AG20443 (cell line): ENCODE measurements around the gene SLC6A2.
"Not testable (repeated sequence)": the region's sequence is repeated elsewhere in the genome, so short reads cannot be mapped to it uniquely, and the experiment has no call there.

Source experiments
- DNase-seq: peaks from one replicate; pipeline ENCODE4 v3.0.0; 2012; ENCODE audit warnings: low spot score, mixed read lengths

The SLC6A2 gene

DNA sequence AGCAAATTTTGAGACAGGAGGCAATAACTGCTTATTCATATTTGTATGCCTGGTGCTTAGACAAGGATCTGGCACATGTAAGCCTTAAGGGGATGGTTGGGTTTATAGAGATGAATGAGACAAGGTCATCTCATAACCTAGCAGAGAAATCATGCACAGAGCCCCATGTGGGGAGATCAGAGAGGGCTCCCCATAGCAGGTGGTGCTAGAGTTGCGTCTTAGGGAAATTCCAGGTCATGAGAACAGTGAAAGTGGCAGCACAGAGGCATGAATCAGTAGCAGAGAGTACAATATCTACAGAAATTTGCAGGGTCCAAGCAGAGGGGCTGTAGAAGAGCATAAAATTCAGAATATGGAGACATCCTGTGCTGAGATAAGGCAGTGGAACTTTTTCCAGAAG lies 57.3 kb downstream of the SLC6A2 start:
- DNase-seq = no peak

DNA sequence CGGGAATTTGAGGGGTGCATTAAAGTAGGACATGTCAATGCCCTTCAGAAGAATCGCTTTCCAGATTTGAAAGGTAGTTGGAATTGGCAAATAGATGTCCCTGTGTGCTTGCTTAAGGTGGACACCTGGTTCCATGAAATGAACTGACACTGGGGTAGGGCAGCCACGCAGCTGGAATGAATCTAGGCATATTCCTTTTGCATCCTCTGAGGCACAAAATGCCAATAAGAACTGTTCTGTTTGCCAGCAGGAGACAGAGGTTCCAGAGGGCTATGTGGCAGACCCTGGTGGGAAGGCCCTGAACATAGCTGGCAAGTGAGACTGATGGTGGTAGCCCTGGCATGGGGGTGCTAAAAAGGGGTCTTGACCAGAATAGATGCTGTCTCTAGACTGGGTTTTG lies 61.5 kb downstream of the SLC6A2 start:
- no peak for DNase-seq

DNA sequence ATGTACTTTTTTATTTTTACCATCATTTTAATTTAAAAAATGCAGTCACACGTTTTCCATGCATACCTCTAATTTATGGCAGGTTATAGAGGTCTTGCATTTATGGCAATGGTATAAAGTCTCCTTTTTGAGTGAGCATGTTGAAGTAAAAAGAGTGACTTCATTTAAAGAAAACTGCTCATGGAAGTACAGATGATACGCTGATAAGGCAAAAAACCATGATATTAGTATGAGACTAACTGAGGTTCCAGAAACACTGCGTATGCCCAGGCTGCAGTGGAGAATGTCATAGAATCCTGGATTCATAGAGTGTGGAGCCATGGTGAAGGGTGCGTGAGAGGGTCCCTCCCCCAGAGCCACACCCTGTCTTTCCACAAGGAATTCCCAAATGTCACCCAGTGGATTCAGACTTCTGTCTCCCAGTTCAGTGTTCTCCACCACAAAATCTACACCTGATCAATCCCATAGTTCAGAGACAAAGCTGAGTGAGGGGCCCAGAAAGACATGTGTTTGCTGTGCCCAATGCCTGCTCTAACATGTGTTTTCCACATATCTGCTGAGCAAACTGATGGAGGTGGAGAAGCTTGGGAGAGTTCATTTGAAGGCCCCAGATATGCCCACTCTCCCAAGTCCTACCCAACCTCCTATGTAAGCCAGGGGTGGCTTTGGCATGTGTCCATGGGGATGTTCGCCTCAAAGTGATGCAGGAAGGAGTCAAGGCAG lies 69.4 kb downstream of the SLC6A2 start:
- DNase-seq = no peak

DNA sequence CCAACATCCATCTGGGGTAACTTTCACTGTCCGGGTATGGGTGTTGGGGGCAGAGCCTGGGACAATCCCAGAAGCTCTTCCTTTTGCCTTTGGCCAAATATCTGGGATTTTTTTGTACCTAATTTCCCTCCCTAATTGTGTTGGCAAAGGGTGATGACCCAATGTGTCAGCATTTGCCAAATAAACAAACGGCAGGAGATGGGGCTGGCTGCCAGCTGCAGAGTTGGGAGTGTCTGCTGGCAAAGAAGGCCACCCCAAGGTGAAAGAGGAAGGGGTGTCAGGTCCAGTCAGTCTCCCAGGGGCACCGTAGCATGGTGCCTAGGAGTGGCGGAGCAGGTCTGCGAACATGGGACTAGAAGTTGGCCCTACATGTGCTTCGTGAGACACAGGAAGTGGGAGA lies 73.0 kb downstream of the SLC6A2 start:
- no peak for DNase-seq

DNA sequence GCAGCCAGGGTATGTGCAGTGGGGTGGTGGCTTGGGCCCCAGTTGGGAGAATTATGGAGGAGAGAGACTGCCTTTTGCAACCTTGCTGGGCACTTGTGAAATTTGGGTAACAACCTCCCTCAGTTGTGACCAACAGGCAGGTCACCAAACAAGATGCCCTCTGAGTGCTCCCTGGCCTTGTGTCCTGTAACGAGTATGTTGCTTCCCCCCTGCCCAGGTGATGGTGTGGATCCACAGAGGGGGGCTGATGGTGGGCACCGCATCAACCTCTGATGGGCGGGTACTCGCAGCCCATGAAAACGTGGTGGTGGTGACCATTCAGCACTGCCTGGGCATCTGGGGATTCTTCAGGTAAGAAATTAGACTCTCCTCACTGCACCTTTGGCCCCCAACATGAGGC lies 74.3 kb downstream of the SLC6A2 start:
- DNase-seq = no peak

- DNase-seq = no peak
These were observed 76.7 kb downstream of the SLC6A2 start for GRCh38 chr16:55732496-55732895.

- no peak for DNase-seq
These were observed 78.9 kb downstream of the SLC6A2 start for GRCh38 chr16:55734665-55735064.

DNA sequence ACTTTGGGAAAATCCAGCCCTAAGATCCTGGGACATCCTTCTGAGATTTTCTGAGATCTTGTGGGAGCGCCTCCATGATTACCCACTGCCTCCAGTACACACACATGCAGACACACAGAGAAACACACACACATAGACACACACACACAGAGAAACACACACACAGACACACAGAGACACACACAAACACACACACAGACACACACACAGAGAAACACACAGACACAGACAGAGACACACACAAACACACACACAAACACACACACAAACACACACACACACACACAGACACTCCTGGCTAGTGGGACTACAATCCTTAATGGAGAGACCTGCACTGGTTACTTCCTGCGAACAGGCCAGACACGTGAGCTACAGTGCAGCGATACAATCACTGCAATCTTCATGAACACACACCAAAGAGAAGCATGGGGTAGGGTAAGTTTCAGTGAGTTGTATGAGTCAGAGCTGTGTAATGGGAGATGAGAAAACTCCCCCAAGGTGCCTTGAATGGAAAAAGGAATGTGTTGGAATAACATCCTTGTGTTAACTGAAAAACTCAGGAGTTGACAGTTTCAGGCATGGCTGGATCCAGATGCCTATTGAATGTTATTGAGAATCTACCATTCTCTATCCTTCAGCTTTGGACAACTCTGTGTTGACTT lies 79.5 kb downstream of the SLC6A2 start:
- DNase-seq = no peak

DNA sequence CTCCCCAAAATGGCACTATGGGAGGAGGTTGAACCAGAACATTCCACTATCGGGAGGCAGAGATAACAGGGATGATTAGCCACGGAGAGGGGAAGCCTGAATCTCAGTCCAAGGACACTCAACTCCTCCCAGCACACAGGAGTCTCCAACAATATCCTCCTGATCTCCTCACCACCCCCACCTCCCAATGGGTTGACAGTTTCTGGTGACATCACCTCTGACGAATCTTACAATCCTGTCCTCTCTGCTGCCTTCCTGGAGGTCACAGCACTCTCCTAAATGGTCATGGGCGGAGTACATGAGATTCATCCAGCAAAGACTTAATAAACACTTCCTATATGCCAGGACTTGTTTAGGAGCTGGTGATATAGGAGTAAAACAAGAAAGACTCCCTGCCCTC lies 80.9 kb downstream of the SLC6A2 start:
- no peak for DNase-seq

DNA sequence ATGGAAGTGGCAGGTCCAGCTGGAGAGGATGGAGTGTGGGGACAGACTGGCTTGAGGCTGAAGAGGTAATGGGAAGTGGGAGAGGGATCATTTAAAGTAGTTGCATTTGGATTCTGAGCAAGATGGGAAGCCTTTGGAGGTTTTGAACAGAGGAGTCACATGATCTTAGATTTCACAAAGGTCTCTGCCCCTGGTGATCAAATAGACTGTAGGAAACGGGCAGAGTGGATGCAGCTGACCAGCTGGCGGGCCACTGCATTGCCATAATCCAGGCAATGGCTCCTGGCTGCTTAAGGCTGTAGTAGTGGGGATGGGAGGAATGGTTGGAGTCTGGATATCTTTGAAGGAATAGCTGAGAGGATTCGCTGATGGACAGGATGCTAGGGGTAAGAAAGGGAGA lies 81.5 kb downstream of the SLC6A2 start:
- no peak for DNase-seq

DNA sequence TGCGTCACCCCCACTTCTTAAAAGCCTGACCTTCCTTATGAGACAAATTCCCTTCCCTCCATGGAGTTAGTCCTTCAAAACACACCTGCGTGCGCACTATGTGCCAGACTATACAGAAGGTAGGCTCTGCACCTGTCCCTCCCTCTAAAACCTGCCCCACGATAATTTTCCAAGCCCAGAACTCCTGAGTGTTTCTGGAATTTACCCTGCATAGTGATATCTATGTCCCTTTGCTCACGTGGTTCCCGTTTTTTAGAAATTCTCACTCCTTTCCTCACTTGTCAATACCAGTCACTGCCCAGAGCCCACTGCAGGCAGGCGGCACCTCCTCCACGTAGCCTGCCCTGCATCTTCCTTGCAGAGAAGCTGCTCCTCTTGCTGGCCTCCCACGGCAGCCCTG lies 82.2 kb downstream of the SLC6A2 start:
- DNase-seq = no peak

GRCh38 chr16:55746081-55746480 lies 90.3 kb downstream of the SLC6A2 start:
- DNase-seq = no peak

DNA sequence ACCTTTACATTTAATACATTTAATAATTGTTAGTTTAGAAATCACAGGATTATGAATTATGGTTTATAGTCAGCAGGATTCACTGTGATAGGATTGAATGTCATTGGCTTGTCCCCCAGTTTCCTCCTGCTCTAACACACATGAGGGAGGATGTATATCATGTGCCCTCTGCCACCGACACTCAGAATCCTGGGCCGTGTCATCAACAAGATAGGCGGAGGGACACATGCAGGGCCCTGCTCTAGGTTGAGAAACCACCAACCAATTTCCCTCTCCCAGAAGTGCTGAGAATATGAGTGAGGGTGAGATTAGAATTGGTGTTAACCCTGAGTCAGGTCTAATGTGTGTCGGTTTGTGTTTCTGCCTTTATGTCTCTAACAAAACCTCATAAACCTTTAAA lies 92.0 kb downstream of the SLC6A2 start:
- no peak for DNase-seq

DNA sequence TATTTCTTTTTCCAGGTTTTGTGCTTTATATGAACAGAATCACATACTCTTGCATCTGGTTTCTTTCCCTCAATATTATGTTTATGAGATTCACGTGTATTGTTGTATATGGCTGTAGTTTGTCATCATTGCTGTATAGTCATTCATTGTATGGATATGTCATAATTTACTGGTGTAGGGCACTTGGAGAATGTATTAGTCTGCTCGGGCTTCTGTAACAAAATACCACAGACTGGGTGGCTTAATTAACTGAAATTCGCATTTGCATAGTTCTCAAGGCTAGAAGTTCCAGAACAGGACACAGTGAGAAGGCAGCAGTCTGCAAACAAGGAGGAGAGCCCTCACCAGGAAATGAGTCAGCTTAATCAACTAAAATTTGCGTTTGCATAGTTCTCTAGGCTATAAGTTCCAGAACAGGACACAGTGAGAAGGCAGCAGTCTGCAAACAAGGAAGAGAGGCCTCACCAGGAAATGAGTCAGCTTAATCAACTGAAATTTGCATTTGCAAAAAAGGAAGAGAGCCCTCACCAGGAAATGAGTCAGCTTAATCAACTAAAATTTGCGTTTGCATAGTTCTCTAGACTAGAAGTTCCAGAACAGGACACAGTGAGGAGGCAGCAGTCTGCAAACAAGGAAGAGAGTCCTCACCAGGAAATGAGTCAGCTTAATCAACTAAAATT lies 96.8 kb downstream of the SLC6A2 start:
- DNase-seq = not testable (repeated sequence)

GRCh38 chr16:55753145-55753631 lies 97.4 kb downstream of the SLC6A2 start:
- DNase-seq = not testable (repeated sequence)
